Measurements from ENCODE around the gene BBX.

BBX gene

GRCh38 chr3:107604057-107604822 lies 81.5 kb downstream of the BBX start:
- Histone ChIP-seq H3K36me3 (ENCODE audit: control insufficient read depth, insufficient read depth, low read length) (no peaks in the 10 kb centered on the region), H3K9ac (ENCODE audit: low read depth, low read length) (no peak overlapping the region), H3K27me3 (ENCODE audit: control insufficient read depth, insufficient read depth, low read length) (no peaks in the 10 kb centered on the region), H3K9me3 (ENCODE audit: control insufficient read depth, insufficient read depth, low read length) (no peaks in the 10 kb centered on the region), H3K4me3 (ENCODE audit: low read depth, low read length) (no peak overlapping the region), H3K4me1 (ENCODE audit: control insufficient read depth, insufficient read depth, low read length) (peaks cover 9% of the 10 kb centered on the region)

DNA sequence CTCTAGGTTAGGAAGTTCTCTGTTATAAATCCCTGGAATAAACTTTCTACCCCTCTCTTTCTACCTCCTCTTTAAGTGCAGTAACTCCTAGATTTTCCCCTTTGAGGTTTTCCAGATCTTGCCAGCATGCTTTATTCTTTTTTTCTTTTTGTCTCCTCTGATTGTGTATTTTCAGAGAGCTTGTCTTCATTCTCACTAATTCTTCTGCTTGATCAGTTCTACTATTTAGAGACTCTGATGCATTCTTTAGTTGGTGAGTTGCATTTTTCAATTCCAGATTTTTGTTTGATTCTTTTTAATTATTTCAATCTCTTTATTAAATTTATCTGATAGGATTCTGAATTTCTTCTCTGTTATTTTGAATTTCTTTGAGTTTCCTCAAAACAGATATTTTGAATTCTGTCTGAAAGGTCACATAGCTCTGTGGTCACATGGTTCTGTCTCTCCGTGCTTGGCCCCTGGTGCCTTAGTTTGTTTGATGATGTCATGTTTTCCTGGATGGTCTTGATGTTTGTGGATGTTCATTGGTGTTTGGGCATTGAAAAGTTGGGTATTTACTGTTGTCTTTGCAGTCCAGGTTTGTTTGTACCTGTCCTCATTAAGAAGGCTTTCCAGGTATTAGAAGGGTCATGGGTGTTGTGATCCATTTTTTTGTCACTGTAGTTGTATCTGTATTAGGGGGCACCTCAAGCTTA lies 89.2 kb downstream of the BBX start:
- H3K36me3 ChIP-seq (ENCODE audit: control insufficient read depth, insufficient read depth, low read length), result no peaks in the 10 kb centered on the region
- H3K9me3 ChIP-seq (ENCODE audit: control insufficient read depth, insufficient read depth, low read length), result no peaks in the 10 kb centered on the region
- H3K4me1 ChIP-seq (ENCODE audit: control insufficient read depth, insufficient read depth, low read length), result no peaks in the 10 kb centered on the region
- no peak overlapping the region for H3K4me3 ChIP-seq (ENCODE audit: low read depth, low read length)
- H3K9ac ChIP-seq (ENCODE audit: low read depth, low read length), result no peak overlapping the region
- no peaks in the 10 kb centered on the region for H3K27me3 ChIP-seq (ENCODE audit: control insufficient read depth, insufficient read depth, low read length)

GRCh38 chr3:107612664-107613084 lies 89.9 kb downstream of the BBX start:
- Histone ChIP-seq H3K36me3 (ENCODE audit: control insufficient read depth, insufficient read depth, low read length) (no peaks in the 10 kb centered on the region), H3K4me1 (ENCODE audit: control insufficient read depth, insufficient read depth, low read length) (no peaks in the 10 kb centered on the region), H3K9me3 (ENCODE audit: control insufficient read depth, insufficient read depth, low read length) (no peaks in the 10 kb centered on the region), H3K27me3 (ENCODE audit: control insufficient read depth, insufficient read depth, low read length) (no peaks in the 10 kb centered on the region), H3K9ac (ENCODE audit: low read depth, low read length) (no peak overlapping the region), H3K4me3 (ENCODE audit: low read depth, low read length) (no peak overlapping the region)

- H3K9me3 ChIP-seq (ENCODE audit: control insufficient read depth, insufficient read depth, low read length), result no peaks in the 10 kb centered on the region
- peaks cover 6% of the 10 kb centered on the region for H3K4me1 ChIP-seq (ENCODE audit: control insufficient read depth, insufficient read depth, low read length)
- no peak overlapping the region for H3K9ac ChIP-seq (ENCODE audit: low read depth, low read length)
- H3K27me3 ChIP-seq (ENCODE audit: control insufficient read depth, insufficient read depth, low read length), result no peaks in the 10 kb centered on the region
- H3K36me3 ChIP-seq (ENCODE audit: control insufficient read depth, insufficient read depth, low read length), result no peaks in the 10 kb centered on the region
- no peak overlapping the region for H3K4me3 ChIP-seq (ENCODE audit: low read depth, low read length)
Measured at GRCh38 chr3:107619549-107619948, 96.8 kb downstream of the BBX start.

DNA sequence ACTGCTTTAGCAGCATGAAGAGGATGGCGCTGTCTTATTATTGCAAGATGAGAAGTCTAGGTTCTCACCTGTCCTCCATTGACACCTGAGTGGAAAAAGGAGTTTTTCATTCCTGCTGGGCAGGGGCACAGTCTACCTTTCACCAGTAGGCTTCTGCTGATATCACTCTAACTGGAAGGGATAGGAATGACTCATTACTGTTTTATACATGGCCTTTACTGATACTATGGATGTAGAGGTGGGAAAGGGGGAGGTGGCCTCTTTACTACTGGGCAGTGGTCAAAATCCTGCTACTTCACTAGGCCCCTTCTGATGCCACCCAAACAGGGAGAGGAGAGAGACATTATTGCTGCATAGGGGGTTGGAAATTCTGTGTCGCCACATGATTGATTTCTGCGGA lies 97.8 kb downstream of the BBX start:
- Histone ChIP-seq H3K9ac (ENCODE audit: low read depth, low read length) (no peak overlapping the region), H3K9me3 (ENCODE audit: control insufficient read depth, insufficient read depth, low read length) (no peaks in the 10 kb centered on the region), H3K27me3 (ENCODE audit: control insufficient read depth, insufficient read depth, low read length) (no peaks in the 10 kb centered on the region), H3K4me3 (ENCODE audit: low read depth, low read length) (no peak overlapping the region), H3K36me3 (ENCODE audit: control insufficient read depth, insufficient read depth, low read length) (no peaks in the 10 kb centered on the region), H3K4me1 (ENCODE audit: control insufficient read depth, insufficient read depth, low read length) (peaks cover 6% of the 10 kb centered on the region)

- no peak overlapping the region for H3K4me3 ChIP-seq (ENCODE audit: low read depth, low read length)
- no peak overlapping the region for H3K9ac ChIP-seq (ENCODE audit: low read depth, low read length)
- H3K27me3 ChIP-seq (ENCODE audit: control insufficient read depth, insufficient read depth, low read length), result no peaks in the 10 kb centered on the region
- peaks cover 6% of the 10 kb centered on the region for H3K4me1 ChIP-seq (ENCODE audit: control insufficient read depth, insufficient read depth, low read length)
- H3K9me3 ChIP-seq (ENCODE audit: control insufficient read depth, insufficient read depth, low read length), result no peaks in the 10 kb centered on the region
- H3K36me3 ChIP-seq (ENCODE audit: control insufficient read depth, insufficient read depth, low read length), result no peaks in the 10 kb centered on the region
Measured at GRCh38 chr3:107621465-107621864, 98.7 kb downstream of the BBX start.

DNA sequence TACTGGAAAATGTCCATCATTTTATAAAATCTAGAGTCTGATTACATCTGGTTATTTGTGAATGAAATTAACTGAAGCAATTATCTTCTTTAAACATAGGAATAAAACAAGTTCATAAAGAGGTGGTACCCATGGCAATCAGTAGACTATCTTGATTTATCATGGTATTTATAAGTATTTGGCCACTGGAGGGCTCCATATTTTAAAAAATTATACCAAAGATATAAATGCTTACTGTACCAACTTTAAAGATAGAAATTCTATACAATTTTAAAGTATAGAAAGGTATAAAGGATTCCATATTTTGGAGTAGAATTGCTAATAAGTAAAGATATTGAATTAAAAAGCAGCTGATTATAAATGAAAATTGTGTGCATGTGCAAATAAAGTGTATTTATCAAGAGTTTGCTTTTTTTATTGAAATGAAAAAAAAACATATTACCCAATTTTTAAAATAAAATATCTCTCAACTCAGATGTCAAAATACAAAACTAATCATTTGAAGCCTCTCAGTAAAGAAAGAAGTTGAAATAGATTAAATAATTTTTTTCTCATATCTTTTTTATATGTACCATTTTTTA lies 105.3 kb downstream of the BBX start:
- peaks cover 12% of the 10 kb centered on the region for H3K4me1 ChIP-seq (ENCODE audit: control insufficient read depth, insufficient read depth, low read length)
- no peaks in the 10 kb centered on the region for H3K9me3 ChIP-seq (ENCODE audit: control insufficient read depth, insufficient read depth, low read length)
- no peak overlapping the region for H3K4me3 ChIP-seq (ENCODE audit: low read depth, low read length)
- no peaks in the 10 kb centered on the region for H3K36me3 ChIP-seq (ENCODE audit: control insufficient read depth, insufficient read depth, low read length)
- no peak overlapping the region for H3K9ac ChIP-seq (ENCODE audit: low read depth, low read length)
- no peaks in the 10 kb centered on the region for H3K27me3 ChIP-seq (ENCODE audit: control insufficient read depth, insufficient read depth, low read length)

- H3K4me1 ChIP-seq (ENCODE audit: control insufficient read depth, insufficient read depth, low read length), result peaks cover 9% of the 10 kb centered on the region
- H3K36me3 ChIP-seq (ENCODE audit: control insufficient read depth, insufficient read depth, low read length), result no peaks in the 10 kb centered on the region
- no peak overlapping the region for H3K9ac ChIP-seq (ENCODE audit: low read depth, low read length)
- no peaks in the 10 kb centered on the region for H3K9me3 ChIP-seq (ENCODE audit: control insufficient read depth, insufficient read depth, low read length)
- H3K27me3 ChIP-seq (ENCODE audit: control insufficient read depth, insufficient read depth, low read length), result no peaks in the 10 kb centered on the region
- no peak overlapping the region for H3K4me3 ChIP-seq (ENCODE audit: low read depth, low read length)
Measured at GRCh38 chr3:107629566-107629965, 106.8 kb downstream of the BBX start.

GRCh38 chr3:107630779-107631178 lies 108.0 kb downstream of the BBX start:
- no peaks in the 10 kb centered on the region for H3K36me3 ChIP-seq (ENCODE audit: control insufficient read depth, insufficient read depth, low read length)
- H3K27me3 ChIP-seq (ENCODE audit: control insufficient read depth, insufficient read depth, low read length), result no peaks in the 10 kb centered on the region
- no peak overlapping the region for H3K4me3 ChIP-seq (ENCODE audit: low read depth, low read length)
- no peaks in the 10 kb centered on the region for H3K9me3 ChIP-seq (ENCODE audit: control insufficient read depth, insufficient read depth, low read length)
- H3K4me1 ChIP-seq (ENCODE audit: control insufficient read depth, insufficient read depth, low read length), result peaks cover 9% of the 10 kb centered on the region
- no peak overlapping the region for H3K9ac ChIP-seq (ENCODE audit: low read depth, low read length)

DNA sequence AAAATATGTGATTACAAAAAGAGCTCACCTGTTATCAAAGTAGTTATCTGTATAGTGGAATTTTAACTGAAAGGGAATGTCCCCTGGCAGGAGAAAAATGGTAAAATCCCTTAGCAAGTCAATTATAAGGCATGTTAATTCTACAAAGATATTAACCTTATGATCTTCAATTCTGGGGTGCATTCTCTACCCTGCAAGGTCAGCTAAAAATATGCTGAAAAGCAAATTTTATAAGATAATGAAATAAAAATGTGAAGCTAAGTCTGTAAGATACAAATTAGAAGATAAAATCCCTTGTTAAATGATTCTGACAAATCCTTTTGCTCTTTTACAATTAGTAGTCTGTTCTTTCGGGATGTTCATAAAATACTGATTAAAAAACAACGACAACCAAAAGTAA lies 109.8 kb downstream of the BBX start:
- H3K4me3 ChIP-seq (ENCODE audit: low read depth, low read length), result no peak overlapping the region
- H3K9me3 ChIP-seq (ENCODE audit: control insufficient read depth, insufficient read depth, low read length), result no peaks in the 10 kb centered on the region
- H3K27me3 ChIP-seq (ENCODE audit: control insufficient read depth, insufficient read depth, low read length), result no peaks in the 10 kb centered on the region
- H3K4me1 ChIP-seq (ENCODE audit: control insufficient read depth, insufficient read depth, low read length), result peaks cover 9% of the 10 kb centered on the region
- no peaks in the 10 kb centered on the region for H3K36me3 ChIP-seq (ENCODE audit: control insufficient read depth, insufficient read depth, low read length)
- no peak overlapping the region for H3K9ac ChIP-seq (ENCODE audit: low read depth, low read length)

- Histone ChIP-seq H3K9ac (ENCODE audit: low read depth, low read length) (no peak overlapping the region), H3K4me3 (ENCODE audit: low read depth, low read length) (no peak overlapping the region), H3K27me3 (ENCODE audit: control insufficient read depth, insufficient read depth, low read length) (no peaks in the 10 kb centered on the region), H3K9me3 (ENCODE audit: control insufficient read depth, insufficient read depth, low read length) (no peaks in the 10 kb centered on the region), H3K36me3 (ENCODE audit: control insufficient read depth, insufficient read depth, low read length) (no peaks in the 10 kb centered on the region), H3K4me1 (ENCODE audit: control insufficient read depth, insufficient read depth, low read length) (peaks cover 9% of the 10 kb centered on the region)
Measured at GRCh38 chr3:107633327-107634098, 110.8 kb downstream of the BBX start.
